CD4-positive, alpha-beta T cell treated with Interleukin-21 for 1 hour (primary cell): Measurements from ENCODE around the gene COQ8A.

Experiments
- DNase-seq: peaks from one replicate; pipeline ENCODE4 v3.0.0-alpha.2; 2020

COQ8A gene

GRCh38 chr1:226974544-226975258, 34.6 kb downstream of the COQ8A start:
- no peak for DNase-seq

DNA sequence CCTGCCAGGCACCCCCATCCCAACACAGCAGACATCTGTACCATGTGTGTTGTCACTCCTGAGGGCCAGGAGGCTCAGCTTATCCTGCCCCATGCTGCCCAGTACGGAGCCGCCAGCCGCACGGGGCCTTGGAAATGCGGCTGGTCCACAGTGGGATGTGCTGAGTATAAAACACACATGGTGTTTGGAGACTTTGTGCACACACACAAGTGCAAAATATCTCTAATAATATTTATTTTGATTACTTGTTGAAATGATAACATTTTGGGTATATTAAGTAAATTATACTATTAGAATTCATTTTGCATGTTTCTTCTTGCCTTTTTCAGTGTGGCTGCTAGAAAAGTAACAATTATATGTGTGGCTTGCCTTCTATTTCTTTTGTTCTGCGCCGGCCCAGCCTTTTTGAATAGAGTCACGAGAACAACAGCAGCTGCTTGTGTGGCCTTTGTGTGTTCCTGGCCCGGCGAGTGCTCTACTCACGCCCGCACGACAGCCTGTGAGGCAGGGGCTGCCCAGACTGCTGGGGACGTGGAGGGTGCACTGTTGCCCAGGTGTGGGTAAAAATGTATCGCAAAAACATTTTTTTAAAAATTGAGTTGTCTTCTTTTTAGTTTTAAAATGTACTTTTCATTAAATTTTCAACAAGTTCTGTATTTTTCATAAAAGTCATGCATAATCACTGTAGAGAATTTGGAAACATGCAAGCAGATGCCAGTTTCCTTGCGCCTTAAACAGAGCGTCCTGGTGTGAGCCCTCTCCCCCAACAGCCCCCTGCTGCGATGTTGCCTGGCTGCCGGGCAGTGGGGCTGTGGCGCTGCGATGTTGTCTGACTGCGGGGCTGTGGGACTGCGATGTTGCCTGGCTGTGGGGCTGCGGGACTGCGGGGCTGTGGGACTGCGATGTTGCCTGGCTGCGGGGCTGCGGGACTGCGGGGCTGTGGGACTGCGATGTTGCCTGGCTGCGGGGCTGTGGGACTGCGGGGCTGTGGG, 35.5 kb downstream of the COQ8A start:
- no peak for DNase-seq

DNA sequence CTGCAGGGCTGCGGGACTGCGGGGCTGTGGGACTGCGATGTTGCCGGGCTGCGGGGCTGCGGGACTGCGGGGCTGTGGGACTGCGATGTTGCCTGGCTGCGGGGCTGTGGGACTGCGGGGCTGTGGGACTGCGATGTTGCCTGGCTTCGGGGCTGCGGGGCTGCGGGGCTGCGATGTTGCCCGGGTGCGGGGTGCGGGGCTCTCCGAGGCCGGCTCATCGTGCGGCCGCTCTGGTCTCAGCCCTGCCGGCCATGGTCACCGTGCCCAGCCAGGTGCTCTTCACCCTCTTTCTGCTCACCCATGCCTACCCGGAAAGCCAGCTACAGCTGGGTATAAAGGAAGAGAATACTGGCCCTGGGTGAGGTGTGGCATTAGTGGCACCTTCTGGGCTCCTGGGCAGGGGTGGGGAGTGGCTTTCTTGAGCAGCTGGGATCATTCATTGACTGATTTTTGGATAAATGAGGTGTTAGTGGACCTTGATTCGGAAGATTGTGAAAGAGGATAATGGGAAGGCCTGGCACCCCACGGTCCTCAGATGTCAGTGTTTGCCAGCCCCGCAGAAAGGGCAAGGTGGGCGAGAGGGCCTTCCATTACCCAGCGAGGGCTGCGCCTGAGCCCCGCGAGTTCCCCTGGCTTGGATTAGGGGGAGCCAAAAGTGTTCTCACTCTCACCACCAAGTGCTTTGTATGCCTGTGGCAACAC, 36.3 kb downstream of the COQ8A start:
- DNase-seq = no peak

DNA sequence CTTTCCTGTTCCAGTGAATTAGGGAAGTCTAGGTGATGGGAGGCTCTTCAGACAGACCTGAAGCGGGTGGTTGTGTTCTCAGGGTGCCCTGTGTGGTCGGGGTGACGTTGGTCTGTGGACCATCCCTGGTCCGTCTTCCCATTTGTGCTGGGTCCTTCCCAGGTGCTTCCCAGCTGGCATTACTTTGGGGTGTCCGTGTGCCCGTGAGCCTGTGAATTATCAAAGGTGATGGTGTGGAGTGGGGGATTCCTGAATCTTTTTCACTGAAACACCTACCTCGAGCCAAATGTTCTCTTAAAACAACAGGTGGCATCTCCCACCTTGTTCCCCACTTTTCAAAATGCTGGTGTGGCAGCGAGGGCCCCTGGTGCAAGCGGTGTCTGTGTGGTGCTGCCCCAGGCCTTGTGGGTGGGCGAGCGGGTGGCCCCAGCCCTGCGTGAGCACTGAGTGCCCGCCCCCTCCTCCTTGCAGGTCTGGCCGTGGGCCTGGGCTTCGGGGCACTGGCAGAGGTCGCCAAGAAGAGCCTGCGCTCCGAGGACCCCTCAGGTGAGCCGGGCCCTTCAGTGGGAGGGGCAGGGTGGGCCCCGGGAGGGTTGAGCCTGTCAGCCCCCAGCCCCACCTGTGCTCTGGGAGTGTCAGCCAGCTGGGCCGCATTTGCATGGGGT, 37.0 kb downstream of the COQ8A start:
- no peak for DNase-seq

DNA sequence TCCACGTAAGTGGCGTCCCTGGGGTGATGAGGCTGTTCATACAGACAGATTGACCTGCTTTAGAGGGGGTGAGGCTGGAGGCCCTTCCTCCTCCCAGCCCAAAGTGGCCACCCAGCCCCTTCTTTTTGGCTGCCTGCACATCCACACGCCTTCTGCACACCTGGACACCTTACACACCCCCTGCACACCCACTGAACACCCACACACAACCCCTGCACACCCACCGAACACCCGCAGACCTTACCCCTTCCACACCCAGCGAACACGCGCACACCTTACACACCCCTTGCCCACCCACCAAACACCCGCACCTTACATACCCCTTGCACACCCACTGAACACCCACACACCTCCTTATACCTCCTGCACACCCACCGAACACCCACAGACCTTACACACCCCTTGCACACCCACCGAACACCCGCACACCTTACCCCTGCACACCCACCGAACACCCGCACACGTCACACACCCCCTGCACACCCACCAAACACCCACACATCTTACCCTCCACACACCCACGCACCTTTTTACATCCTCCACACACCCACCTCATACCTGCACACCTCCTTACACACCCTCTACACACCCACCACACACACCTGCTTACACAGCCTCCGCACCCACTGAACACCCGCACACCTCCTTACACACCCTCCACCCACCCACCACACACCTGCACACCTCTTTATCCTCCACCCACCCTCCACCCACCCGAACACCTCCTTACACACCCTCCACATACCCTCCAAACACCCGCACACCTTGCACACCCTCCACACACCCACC, 37.7 kb downstream of the COQ8A start:
- no peak for DNase-seq

DNA sequence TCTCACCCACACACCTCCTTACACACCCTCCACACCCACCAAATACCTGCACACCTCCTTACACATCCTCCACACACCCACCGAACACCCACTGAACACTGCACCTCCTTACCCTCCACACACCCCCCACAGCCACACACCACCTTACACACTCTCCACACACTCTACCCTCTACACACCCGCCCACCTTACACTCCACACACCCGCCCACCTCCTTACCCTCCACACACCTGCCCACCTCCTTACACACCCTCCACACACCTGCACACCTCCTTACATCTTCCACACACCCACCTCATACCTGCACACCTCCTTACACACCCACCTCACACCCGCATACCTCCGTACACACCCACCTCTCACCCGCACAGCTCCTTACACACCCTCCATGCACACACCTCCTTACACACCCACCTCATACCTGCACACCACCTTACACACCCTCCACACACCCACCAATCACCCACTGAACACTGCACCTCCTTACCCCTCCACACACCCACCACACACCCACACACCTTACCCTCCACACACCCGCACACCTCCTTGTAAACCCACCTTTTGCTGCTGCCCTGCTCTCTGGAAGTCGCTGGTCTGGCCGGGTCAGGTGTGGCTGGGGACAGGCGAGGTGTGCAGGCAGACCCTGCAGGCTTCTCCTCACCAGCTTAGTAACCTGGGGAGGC, 38.5 kb downstream of the COQ8A start:
- no peak for DNase-seq

DNA sequence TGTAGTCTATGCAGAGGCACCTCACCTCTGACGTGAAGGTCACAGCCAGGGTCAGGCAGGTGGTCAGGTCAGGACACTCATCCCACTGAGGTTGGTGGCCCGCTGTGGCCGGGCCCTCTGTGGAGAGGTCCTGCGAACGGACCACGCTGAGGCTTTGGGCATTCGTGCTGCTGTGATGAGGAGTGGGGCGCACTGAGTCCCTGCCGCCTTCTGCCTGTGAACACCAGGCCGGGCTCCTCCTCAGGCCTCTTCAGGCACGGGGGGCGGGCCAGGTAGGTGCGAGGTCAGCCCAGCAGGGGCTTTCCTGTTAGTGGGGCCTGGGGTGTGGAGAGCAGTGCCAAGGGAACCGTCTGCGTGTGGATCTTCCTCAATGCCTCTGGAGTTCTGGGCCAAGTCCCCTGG, 39.0 kb downstream of the COQ8A start:
- no peak for DNase-seq

GRCh38 chr1:226979517-226980121, 39.5 kb downstream of the COQ8A start:
- no peak for DNase-seq

GRCh38 chr1:226980122-226980560, 40.0 kb downstream of the COQ8A start:
- no peak for DNase-seq

DNA sequence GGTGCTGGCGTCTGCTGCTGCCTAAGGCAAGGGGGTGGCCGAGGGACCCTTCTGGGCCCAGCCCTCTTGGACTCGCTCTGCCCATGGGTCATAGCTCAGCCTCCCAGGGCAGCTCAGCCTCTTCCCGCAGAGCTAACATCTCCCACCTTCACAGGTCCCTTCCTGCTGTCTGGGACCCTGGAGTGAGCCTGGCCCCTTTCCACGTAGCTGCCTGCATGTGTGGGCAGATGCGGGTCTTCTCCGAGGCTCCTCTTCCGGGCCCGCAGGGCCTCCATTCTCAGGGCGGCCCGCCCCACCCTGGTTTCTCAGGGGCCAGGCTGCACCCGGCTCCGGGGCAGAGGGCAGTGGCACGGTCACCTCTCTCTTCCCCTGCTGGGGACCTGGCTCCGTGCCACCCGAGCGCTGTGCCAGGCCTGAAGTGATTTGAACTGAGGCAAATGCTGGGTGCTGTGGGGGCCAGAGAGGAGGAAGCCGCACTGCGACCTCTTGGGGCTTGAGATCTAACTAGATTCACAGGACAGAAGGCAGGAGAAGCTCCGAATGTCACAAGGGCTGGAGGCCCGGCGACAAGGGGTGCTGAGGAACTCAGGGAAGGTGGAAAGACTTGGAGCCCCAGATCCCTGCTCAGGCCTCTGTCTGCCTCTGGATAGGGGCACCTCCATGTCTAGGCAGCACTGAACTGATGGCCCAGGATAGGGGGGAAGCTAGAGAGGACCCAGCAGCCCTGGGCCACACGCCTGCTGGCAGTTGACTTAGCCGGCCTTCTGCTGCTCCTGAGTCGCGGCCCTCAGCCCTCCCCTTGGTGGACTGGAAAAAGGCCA, 40.7 kb downstream of the COQ8A start:
- DNase-seq = no peak

GRCh38 chr1:226981386-226981817, 41.3 kb downstream of the COQ8A start:
- DNase-seq = no peak

DNA sequence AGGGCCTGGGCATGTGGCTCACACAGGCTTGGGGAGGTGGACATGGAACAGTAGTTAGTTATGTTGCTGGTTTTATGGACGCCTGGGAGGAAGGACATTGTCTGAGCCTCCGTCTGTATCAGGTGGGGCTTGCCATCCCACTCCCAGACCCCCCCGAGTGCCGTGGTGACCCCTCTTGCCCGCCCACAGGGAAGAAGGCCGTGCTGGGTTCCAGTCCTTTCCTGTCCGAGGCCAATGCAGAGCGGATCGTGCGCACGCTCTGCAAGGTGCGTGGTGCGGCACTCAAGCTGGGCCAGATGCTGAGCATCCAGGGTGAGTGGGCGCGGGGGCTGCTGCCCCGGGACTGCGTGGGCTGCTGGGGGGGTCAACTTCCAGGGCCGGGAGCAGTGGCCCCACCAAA, 41.7 kb downstream of the COQ8A start:
- no peak for DNase-seq

GRCh38 chr1:226982451-226983177, 42.5 kb downstream of the COQ8A start:
- no peak for DNase-seq

DNA sequence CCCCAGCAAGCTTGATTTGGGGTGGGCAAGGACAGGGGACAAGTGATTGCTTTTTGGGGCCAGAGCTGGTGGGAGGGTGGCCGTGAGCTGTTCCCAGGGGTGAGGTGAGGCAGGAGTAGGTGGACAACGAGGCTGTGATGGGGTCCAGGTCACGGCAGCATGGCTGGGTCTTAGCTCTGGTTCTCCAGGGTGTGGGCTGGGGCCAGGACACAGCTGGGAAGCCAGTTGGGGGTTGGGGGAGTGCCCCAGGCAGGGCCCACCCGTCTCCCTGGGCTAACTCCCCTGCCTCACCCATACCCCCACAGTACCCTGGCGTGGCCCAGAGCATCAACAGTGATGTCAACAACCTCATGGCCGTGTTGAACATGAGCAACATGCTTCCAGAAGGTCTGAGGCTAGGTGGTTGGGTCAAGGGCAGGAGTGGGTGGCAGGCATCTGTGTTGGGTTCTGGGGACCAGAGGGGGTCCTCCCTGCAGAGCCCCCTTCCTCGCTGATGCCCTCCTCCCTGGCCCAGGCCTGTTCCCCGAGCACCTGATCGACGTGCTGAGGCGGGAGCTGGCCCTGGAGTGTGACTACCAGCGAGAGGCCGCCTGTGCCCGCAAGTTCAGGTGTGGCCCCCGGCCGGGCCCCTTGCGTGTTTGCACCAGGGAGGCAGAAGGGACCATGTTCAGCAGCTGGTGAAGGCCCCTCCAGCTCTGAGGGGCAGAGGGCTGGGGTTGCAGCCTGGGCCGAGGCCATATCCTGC, 43.3 kb downstream of the COQ8A start:
- no peak for DNase-seq

DNA sequence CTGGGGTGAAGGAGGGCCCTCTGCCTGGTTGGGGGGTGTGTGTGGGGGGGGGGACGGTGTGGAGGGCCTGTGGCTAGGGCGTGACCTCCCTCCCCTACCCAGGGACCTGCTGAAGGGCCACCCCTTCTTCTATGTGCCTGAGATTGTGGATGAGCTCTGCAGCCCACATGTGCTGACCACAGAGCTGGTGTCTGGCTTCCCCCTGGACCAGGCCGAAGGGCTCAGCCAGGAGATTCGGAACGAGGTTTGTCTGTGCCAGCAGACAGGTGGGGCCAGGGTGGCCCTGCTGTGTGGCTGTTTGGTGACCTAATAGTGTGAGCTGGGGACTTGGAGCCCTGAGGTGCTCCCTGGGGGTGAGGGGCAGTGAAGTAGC, 43.9 kb downstream of the COQ8A start:
- DNase-seq = no peak

DNA sequence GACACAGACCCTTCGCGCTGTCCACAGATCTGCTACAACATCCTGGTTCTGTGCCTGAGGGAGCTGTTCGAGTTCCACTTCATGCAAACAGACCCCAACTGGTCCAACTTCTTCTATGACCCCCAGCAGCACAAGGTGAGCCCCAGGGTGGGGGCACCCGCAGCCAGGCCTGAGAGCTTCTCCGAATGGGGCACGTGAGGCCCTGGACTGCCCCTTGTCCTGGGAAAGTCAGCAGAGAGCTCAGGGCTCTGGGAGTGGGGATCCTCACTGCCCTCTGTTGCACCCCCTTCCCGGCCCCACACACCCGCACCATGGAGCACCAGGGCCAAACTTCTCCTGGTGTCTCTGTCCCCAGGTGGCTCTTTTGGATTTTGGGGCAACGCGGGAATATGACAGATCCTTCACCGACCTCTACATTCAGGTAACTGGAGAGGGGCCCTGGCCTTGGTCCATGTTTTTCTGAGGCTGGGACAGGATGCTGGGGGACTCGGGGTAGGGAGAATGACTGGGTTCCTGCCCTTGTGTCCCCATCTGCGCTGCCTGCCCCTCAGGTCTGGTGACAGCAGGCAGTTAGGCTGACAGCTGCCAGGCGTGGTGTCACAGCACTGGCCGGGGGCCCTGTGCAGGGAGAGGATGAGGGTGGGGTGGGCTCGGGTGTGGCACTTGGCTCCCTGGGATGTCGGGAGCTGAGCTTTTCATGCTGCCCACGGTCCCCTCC, 44.6 kb downstream of the COQ8A start:
- no peak for DNase-seq

- no peak for DNase-seq
Observed at GRCh38 chr1:226985239-226985838, 45.2 kb downstream of the COQ8A start.
